Stimulated activated CD8-positive, alpha-beta memory T cell treated with anti-CD3 and anti-CD28 coated beads, Interleukin-15, amount 100 ng/mL, for 48 hours (primary cell): ENCODE data around the gene ADGRG3.

Experiments
- DNase-seq, 2 donors: peaks; one replicate each; pipeline ENCODE4 v3.0.0-alpha.2; 2020; ENCODE audit warnings: low read depth in 2 of 2

ADGRG3 gene

DNA sequence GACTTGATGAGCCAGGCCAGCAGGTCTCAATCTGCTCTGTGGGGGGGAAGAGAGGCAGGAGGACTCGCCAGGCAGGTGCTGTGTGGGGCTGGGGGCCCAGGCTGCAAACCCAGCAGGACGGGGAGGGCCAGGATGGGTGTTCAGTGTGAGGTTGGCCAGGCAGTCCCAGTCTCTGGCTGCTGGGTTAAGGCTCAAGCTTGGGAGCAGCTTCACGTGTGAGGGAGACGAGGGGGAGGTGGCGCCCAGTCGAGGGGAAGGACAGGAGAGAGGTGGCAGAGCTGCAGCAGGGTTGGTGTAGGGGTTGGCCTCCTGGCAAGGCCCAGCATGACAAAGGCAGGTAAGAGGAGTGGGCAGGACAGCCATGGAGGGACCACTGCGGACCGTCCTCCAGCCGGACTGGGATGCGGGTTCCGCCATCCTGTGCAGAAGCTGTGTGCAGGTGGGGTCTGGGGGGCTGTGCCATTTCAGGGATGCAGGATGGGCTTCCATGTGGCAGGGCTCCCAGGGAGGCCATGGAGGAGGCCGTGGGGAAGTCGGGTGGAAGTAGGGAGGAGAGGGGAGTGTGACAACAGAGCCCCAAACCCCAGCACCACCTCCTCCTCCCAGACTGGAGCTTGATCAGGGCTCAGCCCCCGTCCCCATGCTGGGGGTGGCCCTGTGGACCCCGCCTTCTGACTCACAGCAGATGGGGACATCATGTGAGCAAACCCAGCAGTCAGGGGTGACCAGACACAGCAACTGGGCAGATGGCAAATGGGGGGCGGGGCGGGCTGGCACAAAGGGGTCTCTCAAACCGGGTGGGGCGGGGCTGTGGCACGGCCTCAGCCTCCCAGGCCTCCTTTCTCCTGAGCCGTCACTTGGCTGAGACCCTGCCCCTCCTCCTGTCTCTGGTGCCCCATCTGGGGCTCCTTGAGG lies 36.9 kb upstream of the ADGRG3 start:
- DNase-seq: no peak

DNA sequence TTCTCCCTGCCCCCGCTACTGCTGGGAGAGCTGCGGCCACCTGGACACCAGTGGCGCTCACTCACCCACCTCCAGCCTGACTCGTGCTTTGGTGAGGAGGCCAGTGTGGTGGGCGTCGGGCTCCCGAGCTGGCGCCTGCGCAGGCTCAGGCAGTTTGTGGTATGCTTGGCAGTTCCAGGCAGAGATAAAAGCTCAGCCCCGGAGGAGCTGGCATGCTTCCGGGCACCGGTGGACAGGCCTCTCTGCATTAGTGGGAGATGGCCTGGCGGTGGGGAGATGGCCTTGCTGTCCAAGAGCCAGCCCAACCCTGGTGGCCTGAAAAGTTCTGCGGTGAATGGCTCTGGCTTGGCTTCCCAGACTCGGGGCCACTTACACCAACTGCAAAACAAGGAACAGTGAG lies 35.5 kb upstream of the ADGRG3 start:
- DNase-seq: no peak

DNA sequence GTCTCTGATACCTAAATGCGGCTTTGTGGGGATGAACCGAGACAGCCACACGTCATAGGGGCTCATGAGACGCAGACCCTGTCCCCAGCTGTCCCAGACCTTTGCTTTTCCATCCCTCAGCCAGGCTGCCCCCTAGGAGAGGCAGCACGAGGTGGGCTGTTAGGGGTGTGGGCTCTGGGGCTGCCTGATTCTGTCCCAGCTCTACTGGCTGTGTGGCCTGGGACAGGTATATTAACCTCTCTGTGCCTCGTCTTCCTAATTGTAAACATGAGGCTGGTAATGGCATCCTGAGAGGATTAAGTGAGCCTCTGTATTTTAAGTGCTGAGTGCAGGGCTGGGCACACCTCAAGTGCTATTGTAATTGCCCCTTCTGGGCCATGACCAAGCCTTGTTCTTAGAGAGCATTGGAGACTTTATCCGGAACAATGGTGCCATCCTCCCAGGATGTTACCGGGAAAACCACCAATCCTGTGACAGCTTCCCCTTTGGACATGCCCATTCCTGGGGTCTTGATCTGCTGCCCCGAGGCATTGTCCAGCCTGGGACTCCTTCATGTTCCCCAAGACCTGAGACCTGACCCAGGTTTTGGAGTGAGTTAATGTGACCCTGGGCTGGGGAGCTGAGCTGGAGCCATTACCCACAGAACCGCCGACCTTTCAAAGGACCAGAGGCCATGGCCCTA lies 34.6 kb upstream of the ADGRG3 start:
- DNase-seq: no peak

DNA sequence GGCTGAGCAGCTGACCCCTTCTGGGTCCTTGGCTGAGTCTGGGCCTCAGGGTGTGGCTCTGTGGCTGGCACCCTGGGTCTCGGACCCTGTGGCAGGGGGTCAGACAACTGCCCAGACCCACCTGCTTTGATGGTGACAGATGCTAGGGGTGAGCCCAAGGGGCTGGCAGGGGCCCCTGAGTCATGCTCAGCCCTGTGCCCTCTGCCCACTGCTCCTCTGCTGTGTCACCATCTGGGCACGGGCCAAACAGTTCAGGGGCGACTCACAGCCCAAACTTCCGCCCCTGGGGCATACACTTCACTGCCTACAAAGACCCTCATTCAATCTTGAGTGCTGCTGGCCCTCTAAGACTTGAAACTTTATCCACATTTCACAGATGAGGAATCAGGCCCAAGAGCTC lies 33.9 kb upstream of the ADGRG3 start:
- no peak for DNase-seq

DNA sequence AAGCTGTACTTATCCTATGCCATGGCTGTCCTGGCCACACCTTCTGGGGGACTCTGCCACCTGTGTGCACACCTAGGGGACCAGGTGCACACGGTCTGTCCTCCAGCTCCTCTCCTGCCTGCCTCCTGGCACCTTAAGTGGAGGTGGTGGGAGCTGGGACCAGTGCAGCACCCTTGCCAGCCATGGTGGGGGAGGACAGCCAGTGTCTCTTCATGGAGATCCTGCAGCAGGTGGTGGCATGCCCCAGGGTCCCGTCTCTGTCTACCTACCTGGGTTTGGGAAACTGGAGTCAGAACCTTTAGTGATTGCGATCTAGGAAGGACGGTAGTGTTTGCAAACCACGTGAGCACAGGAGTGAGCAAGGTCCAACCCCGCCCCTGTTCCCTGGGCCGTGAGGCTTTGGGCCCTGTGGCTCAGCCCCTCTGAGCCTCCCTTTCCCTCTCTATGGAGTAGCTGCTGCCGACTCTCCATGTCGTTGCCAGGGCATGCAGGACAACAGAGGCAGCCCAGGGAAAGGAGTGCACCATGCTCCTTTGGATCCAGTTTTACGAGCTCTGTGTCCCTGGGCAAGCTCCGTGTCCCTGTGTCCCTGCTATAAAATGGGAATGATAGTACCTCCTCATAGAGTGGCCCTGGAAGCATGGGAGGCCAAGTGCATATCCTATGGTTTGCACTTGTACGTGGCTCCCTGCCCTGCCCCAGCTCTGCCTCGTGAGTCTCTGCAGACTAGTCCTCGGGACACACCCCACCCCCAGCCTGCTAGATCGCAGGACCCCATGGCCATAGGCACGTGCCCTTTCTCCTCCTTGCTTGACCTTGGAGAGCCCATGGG lies 32.6 kb upstream of the ADGRG3 start:
- no peak for DNase-seq

DNA sequence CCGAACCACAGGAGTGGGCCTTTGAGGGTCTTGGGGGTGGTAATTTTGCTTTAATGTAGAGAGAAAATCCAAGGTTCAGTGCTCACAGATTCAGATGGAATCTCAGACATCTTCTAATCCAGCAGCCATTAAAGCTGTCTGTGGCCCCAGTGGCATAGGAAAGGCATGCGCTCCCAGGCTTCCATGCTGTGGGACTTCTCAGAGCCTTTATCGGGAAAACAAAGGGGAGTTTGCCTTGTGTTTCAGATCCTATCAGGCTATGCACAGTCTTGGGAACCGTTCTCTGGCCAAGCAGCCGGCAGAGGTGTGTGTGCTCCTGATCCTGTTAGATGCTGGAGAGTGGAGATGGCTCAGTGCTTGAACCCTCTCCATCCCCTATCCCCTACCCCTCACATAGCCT lies 31.9 kb upstream of the ADGRG3 start:
- no peak for DNase-seq

DNA sequence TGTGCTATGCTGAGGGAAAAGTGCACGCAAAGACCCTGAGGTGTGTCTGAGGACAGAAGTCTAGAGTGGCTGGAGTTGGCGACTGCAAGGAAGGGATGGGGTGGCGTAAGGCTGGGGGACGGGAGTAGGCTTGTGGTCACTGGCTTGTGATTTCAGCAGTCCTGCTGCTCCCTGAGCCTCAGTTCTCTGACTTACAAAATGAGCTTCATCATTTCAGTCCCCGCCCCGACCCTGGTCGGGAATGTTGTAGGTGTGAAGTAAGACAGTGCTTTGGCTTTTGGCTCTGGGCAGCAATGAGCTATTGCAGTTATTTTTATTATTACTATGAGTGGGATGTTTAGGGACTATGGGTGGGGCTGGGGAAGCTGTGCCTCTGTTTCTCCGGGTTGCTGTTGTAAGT lies 31.1 kb upstream of the ADGRG3 start:
- DNase-seq: no peak

DNA sequence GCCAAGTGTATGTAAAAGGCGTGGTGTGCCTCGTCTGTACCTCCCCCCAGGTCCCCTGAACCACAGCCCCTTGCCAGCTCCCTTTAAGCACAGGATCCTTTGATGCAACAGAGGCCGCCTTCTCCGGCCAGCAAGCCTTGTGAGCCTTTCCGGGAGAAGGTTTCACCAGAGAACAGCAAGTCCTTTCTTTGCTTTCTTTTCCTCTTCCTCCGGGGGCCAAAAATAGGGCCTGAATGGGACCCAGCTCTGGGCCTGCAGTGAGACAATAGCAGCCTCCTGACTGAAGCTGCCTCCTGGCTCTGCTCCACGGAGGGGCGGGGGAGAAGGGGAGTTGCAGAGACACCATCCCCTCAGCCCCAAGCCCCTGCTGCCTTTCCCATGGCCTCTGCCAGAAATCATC lies 30.7 kb upstream of the ADGRG3 start:
- DNase-seq: no peak

DNA sequence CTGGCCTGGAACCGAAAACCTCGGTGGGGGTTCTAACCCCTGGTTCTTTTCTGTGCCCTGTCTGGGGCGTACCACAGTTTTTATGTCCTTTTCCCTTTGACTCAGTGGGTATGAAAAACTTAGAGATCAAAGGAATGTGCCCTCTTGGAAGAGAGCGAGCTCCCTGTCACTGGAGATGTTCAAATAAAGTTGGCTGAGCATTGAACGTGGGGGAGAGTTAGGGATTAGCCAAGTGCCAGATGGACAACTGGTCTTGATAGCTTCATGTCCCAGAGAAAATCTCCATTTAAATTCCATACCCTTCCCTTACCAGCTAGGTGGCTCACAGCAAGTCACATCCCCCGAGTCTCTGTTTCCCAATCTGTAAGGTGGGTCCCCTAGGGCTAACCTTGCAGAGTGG lies 30.1 kb upstream of the ADGRG3 start:
- DNase-seq: no peak

DNA sequence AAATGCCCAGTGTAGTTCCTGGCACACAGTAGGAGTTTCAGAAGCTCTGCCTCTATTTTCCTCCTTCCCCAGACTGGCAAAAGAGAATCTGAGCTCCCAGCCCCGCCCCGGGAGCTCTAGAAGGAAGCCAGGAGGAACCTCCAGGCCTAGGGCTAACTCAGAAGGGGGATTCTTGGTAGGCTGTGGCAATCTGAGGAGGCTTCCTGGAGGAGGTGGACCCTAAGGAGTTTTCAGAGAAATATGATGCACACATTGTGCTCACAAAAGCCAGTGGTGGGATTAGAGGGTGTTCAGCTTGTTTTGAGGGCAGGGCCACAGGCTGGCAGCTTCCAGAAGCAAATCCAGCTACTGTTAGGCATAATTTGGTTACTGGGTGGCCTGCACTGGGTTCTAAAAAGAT lies 29.7 kb upstream of the ADGRG3 start:
- DNase-seq: no peak

DNA sequence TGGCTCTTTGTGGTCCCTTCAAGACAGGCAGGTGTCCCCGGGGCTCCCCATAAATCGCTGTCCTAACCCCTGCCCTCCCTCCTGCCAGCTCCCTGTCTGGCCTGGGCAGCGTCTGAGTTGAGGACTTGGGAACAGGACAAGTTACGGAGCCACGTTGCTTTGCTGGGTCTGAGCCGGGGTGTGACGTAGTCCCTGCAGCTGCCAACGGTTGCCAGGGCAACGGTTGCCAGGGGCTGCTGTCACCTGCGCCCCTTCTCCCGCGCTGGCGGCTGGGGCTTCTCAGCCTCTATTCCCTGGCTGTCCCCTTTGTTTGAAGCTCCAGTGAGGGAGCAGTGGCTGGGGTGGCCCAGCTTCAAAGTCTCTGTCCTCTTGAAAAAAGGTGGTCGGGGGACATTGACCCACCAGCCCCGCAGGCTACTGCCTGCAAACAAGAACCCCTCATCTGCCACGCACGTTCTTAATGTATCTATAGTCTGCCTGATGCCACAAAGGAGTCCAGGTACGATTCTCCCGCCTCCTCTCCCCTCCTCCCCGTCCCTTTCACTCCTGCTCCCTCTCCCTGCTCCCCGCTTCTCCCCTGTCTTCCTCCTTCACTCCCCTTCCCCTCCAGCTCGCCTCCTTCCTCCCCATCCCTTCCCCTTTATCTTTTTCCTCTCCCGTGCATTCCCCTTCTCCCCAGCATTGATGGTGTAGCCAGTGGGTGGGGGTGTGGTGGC lies 28.8 kb upstream of the ADGRG3 start:
- DNase-seq: no peak

DNA sequence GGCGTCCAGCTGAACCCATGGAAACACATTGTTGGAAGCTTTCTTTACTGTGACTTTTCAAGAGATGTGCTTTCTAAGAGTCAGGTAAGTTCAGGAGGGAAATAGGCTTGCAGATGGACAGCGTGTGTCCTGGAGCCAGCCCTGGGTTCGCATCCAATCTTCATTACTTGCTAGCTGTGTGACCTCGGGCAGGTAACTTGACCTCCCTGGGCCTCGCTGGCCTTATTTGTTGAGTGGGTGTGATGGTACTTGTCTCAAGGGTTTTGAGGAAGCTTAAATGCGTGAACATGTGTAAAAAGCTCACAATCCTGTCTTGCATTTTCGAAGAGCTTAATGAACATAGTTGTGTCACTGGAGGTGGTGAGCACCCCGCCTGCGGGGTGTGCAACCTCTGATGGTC lies 27.9 kb upstream of the ADGRG3 start:
- no peak for DNase-seq

DNA sequence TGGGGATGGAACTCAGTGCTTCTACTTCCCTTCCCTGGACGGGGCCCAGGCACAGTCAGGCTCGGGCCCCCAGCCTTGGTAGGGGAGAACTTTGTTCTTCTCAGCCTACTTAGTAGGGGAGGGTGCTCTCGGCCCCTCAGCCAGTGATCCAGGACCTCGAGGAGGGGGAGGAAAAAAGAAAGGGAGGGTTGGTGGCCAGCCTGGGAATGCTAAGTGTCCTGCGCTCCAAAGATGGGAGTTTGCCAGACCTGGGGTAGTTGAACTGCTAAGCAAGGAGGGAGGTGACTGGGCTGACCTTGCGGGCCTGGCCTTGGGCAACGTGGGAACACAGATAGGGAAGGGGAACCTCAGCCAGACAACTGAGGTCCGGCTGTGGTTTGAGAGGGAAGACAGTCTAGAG lies 27.5 kb upstream of the ADGRG3 start:
- DNase-seq: no peak

DNA sequence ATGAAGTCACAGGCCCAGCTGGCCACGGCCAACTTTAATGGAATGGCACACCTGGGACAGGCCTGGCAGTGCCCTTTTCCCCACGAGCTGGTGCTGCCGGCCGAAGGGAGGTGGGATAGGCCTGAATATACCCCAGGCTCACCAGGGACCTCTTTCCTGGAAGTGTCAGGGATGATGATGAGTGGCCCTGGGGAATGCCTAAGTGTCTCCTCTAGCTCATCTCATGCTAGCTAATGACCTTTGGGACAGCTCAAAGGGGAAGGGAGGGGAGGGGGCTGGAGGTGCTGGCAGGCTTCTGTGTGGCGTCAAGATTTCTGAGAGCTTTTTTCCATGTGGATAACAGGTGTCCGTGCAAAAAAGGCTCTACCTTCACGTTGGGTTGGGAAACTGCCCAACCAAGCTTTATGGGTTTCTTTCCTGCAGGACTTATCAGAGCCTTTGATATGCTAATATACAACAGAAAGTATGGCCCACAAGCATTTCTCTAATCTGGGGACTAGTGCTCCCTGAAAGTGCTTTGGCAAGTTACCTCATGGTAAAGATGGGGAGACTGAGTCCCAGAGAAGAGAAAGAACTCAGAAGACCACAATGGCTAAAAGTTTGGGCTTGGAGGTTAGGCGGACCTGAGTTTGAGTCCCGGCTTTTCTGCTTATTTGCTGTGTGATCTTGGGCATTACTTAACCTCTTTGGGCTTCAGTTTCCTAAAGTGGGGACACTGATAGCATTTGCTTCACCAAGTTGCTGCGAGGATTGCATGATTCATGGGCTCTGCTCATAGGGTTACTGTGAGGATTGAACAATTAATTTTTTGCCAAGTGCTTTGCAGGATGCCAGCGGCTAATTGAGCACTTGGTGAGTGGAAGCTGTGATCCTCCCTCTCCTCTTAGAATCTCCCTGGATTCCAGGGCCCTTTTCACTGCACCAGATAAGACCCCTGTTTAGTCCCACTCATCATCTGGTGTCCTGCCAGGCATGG lies 25.7 kb upstream of the ADGRG3 start:
- DNase-seq: no peak

DNA sequence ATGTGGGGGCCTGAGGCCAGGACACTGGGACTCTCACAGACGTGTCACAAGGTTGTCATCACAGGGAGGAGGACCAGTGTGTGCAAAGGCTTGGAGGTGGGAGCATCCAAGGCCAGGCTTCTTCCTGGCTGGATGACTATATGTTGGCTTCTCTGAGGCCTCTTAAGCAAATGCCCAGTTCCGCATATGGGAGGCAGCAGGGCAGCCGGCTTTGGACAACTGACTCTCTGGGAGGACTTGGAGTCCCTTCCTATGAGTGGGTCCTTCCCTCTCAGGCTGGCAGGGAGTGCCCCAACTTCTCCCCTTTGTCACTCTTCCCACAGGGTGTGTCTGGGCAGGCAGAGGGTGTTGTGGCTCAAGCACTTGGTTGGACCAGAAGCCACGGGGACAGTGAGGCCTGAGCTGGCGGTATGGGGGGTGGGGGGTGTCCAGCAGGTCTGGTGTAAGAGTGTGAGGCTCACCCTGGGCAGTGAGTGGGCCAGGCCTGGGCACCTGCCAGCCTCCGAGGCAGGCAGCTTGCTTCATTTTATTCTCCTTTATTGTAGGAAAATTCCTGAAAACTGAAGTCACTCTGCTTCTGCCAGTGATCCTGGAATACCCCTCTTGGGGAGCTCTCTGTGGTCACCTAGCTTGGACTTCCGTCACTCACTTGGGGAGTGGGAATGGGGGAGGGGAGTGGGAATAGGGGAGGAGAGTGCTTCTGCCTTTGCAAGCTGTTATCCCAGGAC lies 24.8 kb upstream of the ADGRG3 start:
- no peak for DNase-seq

DNA sequence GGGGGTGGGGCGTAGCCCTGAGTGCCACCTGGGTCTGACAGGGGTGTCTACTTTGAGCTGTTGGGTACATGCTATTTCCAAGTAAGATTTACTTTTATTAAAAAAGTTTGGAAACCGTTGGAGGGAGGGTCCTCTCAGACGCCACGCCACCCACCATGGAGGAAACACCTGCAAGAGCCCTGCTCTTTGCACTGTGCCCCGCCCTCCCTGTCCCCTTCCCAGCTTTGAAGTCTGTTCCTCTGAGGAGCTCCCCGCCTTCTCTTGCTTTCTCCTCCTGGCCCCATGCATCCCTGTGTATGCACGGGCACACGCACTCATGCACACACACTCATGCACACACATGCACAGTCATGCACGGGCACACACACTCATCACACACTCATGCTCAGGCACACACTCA lies 24.2 kb upstream of the ADGRG3 start:
- no peak for DNase-seq

DNA sequence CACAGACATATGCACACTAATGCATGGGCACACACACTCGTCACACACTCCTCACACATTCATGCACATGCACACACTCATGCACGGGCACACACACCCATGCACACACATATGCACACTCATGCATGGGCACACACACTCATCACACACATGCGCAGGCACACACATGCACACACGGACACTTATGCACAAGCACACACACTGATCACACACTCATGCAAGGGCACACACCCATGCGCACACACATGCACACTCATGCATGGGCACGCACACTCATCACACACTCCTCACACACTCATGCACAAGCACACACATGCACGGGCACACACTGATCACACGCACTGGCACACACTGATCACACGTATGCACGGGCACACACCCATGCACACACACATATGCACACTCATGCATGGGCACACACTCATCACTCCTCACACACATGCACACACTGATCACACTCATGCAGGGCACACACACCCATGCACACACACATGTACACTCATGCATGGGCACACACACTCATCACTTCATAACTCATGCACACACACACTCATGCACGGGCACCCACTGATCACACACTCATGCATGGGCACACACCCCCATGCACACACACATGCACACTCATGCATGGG lies 23.6 kb upstream of the ADGRG3 start:
- DNase-seq: no peak

DNA sequence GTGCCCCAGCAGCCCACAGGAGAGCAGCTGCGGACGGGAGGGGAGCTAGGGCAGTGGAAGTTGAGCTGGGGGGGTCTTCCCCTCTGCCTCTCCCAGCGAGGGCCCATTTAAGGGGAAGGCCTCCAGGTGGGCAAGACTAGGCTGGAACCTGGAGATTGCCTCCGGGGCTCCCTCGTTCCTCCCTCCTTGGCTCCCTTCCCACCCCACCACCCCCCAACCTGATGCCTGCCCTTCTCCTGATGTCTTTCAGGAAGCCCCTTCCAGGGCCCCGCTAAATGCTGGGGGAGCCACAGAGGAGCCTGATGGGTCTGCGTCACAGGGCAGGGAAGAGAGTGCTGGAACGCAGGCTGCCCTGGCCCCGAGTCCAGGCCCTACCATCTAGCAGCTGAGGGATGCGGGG lies 22.9 kb upstream of the ADGRG3 start:
- no peak for DNase-seq

DNA sequence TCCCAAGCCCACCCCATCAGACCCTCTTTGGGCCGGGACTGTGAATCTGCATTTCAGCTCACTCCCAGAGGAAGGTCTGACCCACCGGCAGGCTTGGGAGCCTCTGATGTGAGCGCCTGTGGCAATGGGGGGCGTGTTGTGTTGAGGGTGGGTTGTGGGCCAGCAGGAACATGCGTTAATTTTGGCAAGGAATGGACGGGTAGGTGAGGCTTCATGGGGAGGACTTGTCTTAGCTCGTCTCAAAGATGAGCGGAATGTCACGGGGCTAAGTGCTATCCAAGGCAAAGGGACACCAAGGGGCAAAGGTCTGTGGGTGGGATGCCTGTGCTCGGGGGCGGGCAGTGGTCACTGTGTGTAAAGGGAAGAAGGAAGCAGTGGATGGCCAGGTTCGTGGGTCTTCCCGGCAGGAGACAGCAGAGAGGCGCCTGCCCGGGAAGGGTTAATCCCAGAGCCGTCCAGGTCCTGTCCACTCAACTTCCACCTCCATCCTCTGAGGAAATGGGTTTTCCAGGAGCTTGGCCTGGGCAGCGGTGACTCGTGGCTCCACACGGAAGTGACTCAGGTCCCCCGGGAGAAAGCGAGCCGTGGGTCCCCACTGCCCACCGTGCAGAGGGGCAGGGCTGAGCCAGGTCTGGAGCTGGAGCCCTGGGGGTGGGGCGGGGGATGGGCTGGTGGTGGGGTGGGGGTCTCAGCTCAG lies 22.3 kb upstream of the ADGRG3 start:
- no peak for DNase-seq
